Lower lobe of right lung (tissue), 2 donors: Measurements from ENCODE around the gene TEX26. TPM values are rescaled to one million over a fixed set of nuclear protein-coding genes. Genes with fewer than 3 reads are reported as not detected.

Experiments used
- ATAC-seq, 2 donors: fragments of 200-7000 bp; cut with Tn5 transposase; one replicate each; pipeline ENCODE4 v1.9.1; 2020 to 2022; ENCODE audit warnings: mild to moderate bottlenecking in 2 of 2, moderate library complexity in 2 of 2
- DNase-seq: peaks from one replicate; pipeline ENCODE4 v3.0.0-alpha.2; 2020
- H3K27ac ChIP-seq: fragments of 200-600 bp; one replicate; pipeline ENCODE4 v1.8.0; 2022
- H3K27me3 ChIP-seq: fragments of 200-600 bp; one replicate; pipeline ENCODE4 v1.8.0; 2022; ENCODE audit warnings: low read depth
- H3K36me3 ChIP-seq: fragments of 200-600 bp; one replicate; pipeline ENCODE4 v1.8.0; 2022; ENCODE audit warnings: mild to moderate bottlenecking
- H3K4me1 ChIP-seq: fragments of 200-600 bp; one replicate; pipeline ENCODE4 v1.8.0; 2022
- H3K4me3 ChIP-seq: fragments of 200-600 bp; one replicate; pipeline ENCODE4 v1.8.0; 2022; ENCODE audit warnings: mild to moderate bottlenecking
- H3K9me3 ChIP-seq: fragments of 200-600 bp; one replicate; pipeline ENCODE4 v1.8.0; 2022
- CTCF ChIP-seq: fragments of 200-600 bp; IDR thresholded peaks from one replicate; pipeline ENCODE4 v1.8.0; 2022; ENCODE audit warnings: antibody characterized with exemption, mild to moderate bottlenecking
- intact Hi-C: fragments of 100-400 bp; cut with DNase I; formaldehyde crosslinking; loops from one replicate; pipeline ENCODE4 v1.11.0; 2022
- total RNA-seq: library from RNA; stranded (reverse); fragmentation: NEBNext Ultra II Directional; extraction: Animal tissue kit (Norgen Biotek cat#: 25700); gene quantifications from one replicate; pipeline ENCODE4 v1.2.1, GENCODE V29; 2021
- donor health status: DM: no; HTN: yes; CAD: no; lungs with severe emphysema.

Gene TEX26
- total RNA-seq, 1 donor from 2014 or later: 0.27 TPM

DNA sequence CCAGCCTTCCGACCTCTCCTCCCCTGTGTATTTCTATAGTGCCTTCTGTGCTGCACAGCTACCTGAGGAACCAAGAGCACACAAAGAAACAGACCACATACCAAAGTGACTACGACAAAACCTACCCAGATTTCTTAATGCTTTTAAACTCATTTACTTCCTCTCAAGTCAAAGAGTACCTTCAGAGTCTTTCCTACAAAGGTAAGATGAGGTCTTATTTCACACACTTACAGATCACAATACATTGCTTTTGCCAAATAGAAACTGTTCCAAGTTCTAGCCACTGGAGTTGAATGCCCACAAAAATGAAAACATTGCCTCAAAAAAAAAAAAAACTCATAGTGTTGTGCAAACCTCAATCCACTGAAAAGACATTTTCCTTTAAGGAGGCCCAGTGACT lies 36.4 kb downstream of the TEX26 start:
- ATAC-seq (peak; percentile 68 to 76), DNase-seq (no peak)
- no peak overlapping the region for H3K4me3 ChIP-seq
- H3K27me3 ChIP-seq: no peaks in the 10 kb centered on the region
- peak overlapping the region; percentile 31 for H3K27ac ChIP-seq
- intact Hi-C loops: no loop called here
- H3K36me3 ChIP-seq: no peaks in the 10 kb centered on the region
- H3K9me3 ChIP-seq: no peaks in the 10 kb centered on the region
- no peaks in the 10 kb centered on the region for H3K4me1 ChIP-seq
- TF ChIP-seq CTCF: no peak

GRCh38 chr13:30971575-30971974 lies 39.1 kb downstream of the TEX26 start:
- H3K27ac ChIP-seq: no peak overlapping the region
- no peak overlapping the region for H3K4me3 ChIP-seq
- no peaks in the 10 kb centered on the region for H3K36me3 ChIP-seq
- no peaks in the 10 kb centered on the region for H3K27me3 ChIP-seq
- TF ChIP-seq CTCF: no peak
- H3K4me1 ChIP-seq: no peaks in the 10 kb centered on the region
- no peaks in the 10 kb centered on the region for H3K9me3 ChIP-seq
- ATAC-seq: no peak
- no peak for DNase-seq
- intact Hi-C loops: no loop called here

DNA sequence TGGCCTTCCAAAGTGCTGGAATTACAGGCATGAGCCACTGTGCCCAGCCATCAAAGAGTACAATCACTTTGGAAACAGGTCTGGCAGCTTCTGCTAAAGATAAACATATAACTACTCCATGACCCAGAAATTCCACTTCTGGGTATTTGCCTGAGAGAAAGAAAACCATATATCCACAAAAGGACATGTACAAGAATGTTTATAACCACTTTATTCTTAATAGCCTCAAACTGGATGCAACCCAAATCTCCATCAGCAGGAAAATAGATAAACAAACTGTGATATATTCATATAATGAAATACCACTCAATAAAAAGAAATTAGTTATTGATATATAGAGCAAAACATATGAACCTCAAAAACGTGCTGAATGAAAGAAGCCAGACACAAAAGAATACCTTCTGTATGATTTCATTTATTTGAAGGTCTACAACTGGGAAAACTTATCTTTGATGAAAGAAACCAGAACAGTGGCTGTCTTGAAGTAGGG lies 40.5 kb downstream of the TEX26 start:
- Histone ChIP-seq H3K36me3 (no peaks in the 10 kb centered on the region), H3K9me3 (no peaks in the 10 kb centered on the region), H3K27ac (no peak overlapping the region), H3K4me3 (no peak overlapping the region), H3K27me3 (no peaks in the 10 kb centered on the region), H3K4me1 (no peaks in the 10 kb centered on the region)
- TF ChIP-seq CTCF: no peak
- DNase-seq: no peak
- intact Hi-C loops: no loop called here
- peak; percentile 78 to 85 for ATAC-seq

DNA sequence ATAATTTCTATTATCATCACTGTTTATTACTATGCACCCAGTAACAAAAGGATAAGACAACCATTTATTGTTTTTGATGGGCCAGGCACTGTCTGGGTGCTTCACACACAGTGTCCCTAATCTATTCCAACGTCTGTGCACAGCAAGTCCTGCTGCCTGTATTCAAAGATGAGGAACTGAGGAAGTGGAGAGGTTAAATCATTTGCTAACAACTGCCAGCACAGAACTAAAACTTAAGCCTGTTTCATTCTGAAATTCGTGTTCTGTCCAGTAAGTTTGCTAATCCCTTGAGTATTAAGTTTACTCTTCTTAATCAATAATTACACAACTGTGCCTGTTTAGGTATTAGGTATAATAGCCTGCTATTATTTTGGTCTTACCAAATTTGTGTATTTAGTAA lies 41.9 kb downstream of the TEX26 start:
- H3K9me3 ChIP-seq: no peaks in the 10 kb centered on the region
- ATAC-seq (no peak), DNase-seq (no peak)
- H3K36me3 ChIP-seq: no peaks in the 10 kb centered on the region
- H3K27me3 ChIP-seq: peaks cover 2% of the 10 kb centered on the region
- intact Hi-C loops: no loop called here
- no peak for TF ChIP-seq CTCF
- H3K27ac ChIP-seq: no peak overlapping the region
- H3K4me1 ChIP-seq: no peaks in the 10 kb centered on the region
- no peak overlapping the region for H3K4me3 ChIP-seq

- ATAC-seq (no peak), DNase-seq (no peak)
Observed at GRCh38 chr13:30976025-30976424, 43.6 kb downstream of the TEX26 start.

More at GRCh38 chr13:30976025-30976424, 43.6 kb downstream of the TEX26 start:
- no peak overlapping the region for H3K27ac ChIP-seq
- TF ChIP-seq CTCF: no peak
- H3K4me1 ChIP-seq: no peaks in the 10 kb centered on the region
- H3K4me3 ChIP-seq: no peak overlapping the region
- no peaks in the 10 kb centered on the region for H3K9me3 ChIP-seq
- intact Hi-C loops: no loop called here
- H3K36me3 ChIP-seq: no peaks in the 10 kb centered on the region
- H3K27me3 ChIP-seq: peaks cover 3% of the 10 kb centered on the region
